Smooth muscle cell (in vitro differentiated cells): ENCODE data around the gene ELN. TPM values are rescaled to one million over a fixed set of nuclear protein-coding genes. Genes with fewer than 3 reads are reported as not detected.

ENCODE experiments used
- DNase-seq: peaks from one replicate; lab custom pipeline; 2025; ENCODE audit not compliant: unreplicated experiment; lab: John Stamatoyannopoulos, UW
- H2AFZ ChIP-seq: fragments of 200-600 bp; sonication (generic); 2 replicates; pipeline ENCODE4 v1.6.0; 2016; ENCODE audit warnings: antibody characterized with exemption, low read depth, mild to moderate bottlenecking
- H3F3A ChIP-seq: fragments of 200-600 bp; sonication (generic); 2 replicates; pipeline ENCODE4 v1.6.0; 2017; ENCODE audit warnings: antibody characterized with exemption, low read depth
- H3K27ac ChIP-seq: fragments of 200-600 bp; sonication (generic); 2 replicates; pipeline ENCODE4 v1.5.1; 2016; ENCODE audit warnings: low read depth, mild to moderate bottlenecking
- H3K27me3 ChIP-seq: fragments of 200-600 bp; sonication (generic); 2 replicates; pipeline ENCODE4 v1.6.1; 2016; ENCODE audit warnings: low read depth, mild to moderate bottlenecking
- H3K36me3 ChIP-seq: fragments of 200-600 bp; sonication (generic); 2 replicates; pipeline ENCODE4 v1.5.1; 2016; ENCODE audit warnings: low read depth
- H3K4me1 ChIP-seq: fragments of 200-600 bp; sonication (generic); 2 replicates; pipeline ENCODE4 v1.5.1; 2016; ENCODE audit warnings: low read depth
- H3K4me2 ChIP-seq: fragments of 200-600 bp; sonication (generic); 2 replicates; pipeline ENCODE4 v1.6.0; 2016; ENCODE audit warnings: mild to moderate bottlenecking
- H3K4me3 ChIP-seq: fragments of 200-600 bp; sonication (generic); 2 replicates; pipeline ENCODE4 v1.5.1; 2016; ENCODE audit warnings: mild to moderate bottlenecking
- H3K79me2 ChIP-seq: fragments of 200-600 bp; sonication (generic); 2 replicates; pipeline ENCODE4 v1.6.0; 2016; ENCODE audit warnings: low read depth, mild to moderate bottlenecking
- H3K9ac ChIP-seq: fragments of 200-600 bp; sonication (generic); 2 replicates; pipeline ENCODE4 v1.6.0; 2016; ENCODE audit warnings: low read depth
- H3K9me3 ChIP-seq: fragments of 200-600 bp; sonication (generic); replicated peaks from 2 replicates; pipeline ENCODE4 v1.5.1; 2016; ENCODE audit warnings: low read depth
- H4K20me1 ChIP-seq: fragments of 200-600 bp; sonication (generic); 2 replicates; pipeline ENCODE4 v1.6.0; 2016; ENCODE audit warnings: low read depth
- WGBS: methylation state at CpG from one replicate; pipeline ENCODE4 v1.1.7; 2016; ENCODE audit warnings: low lambda C conversion rate; 5-methylcytosine and 5-hydroxymethylcytosine counted together
- polyA plus RNA-seq: library from polyadenylated mRNA; unstranded; fragments of >200 nt; fragmentation: Nextera tagmentation; extraction: Ambion mirVana; gene quantifications from 2 replicates; pipeline ENCODE4 v1.2.1, GENCODE V29; 2016
- total RNA-seq: library from RNA; depleted of rRNA; stranded (reverse); fragments of >200 nt; gene quantifications from 2 replicates; pipeline ENCODE4 v1.2.3, GENCODE V29; 2014
- TF ChIP-seq, protein P1 (sequence below): fragments of 200-600 bp; sonication (generic); IDR thresholded peaks from 2 replicates; pipeline ENCODE4 v1.5.1; 2017; ENCODE audit warnings: borderline replicate concordance, mild to moderate bottlenecking, antibody characterized with exemption; ENCODE audit not compliant: insufficient read depth, poor library complexity, severe bottlenecking

The ELN gene
- total and polyA plus RNA-seq, 2 experiments from 2014 or later = 0.13 TPM; not detected in 1

DNA sequence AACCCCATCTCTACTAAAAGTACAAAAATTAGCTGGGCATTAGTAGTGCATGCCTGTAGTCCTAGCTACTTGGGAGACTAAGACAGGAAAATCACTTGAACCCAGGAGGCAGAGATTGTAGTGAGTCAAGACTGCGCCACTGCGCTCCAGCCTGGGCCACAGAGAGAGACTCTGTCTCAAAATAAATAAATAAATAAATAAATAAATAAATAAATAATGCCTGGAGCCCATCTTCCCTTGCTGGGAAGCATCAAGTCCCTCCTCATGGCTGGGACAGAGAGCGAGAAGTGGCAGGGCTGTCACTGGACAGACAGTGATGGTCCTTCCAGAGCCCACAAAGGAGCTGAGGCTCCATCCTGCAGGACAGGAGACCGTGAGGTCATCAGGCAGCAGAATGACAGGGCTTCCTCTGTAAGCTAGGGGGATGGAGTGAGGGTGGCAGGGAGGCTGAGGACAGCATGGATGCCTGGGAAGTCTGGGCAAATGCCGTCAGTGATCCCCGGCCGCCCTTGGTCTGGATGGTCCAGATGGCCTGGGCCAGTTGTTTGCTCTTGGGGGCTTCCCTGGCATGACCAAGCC lies 36.4 kb upstream of the ELN start:
- H3K9ac ChIP-seq = no peak overlapping the region
- no peak overlapping the region for H3K4me3 ChIP-seq
- H3K79me2 ChIP-seq = no peaks in the 10 kb centered on the region
- TF ChIP-seq, protein P1, sequence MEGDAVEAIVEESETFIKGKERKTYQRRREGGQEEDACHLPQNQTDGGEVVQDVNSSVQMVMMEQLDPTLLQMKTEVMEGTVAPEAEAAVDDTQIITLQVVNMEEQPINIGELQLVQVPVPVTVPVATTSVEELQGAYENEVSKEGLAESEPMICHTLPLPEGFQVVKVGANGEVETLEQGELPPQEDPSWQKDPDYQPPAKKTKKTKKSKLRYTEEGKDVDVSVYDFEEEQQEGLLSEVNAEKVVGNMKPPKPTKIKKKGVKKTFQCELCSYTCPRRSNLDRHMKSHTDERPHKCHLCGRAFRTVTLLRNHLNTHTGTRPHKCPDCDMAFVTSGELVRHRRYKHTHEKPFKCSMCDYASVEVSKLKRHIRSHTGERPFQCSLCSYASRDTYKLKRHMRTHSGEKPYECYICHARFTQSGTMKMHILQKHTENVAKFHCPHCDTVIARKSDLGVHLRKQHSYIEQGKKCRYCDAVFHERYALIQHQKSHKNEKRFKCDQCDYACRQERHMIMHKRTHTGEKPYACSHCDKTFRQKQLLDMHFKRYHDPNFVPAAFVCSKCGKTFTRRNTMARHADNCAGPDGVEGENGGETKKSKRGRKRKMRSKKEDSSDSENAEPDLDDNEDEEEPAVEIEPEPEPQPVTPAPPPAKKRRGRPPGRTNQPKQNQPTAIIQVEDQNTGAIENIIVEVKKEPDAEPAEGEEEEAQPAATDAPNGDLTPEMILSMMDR = no peak
- H3K4me2 ChIP-seq = no peak overlapping the region
- no peak overlapping the region for H3K27ac ChIP-seq
- H3F3A ChIP-seq = no peaks in the 10 kb centered on the region
- no peak for DNase-seq
- WGBS = 96% methylated on average over 7 of the region's 7 CpGs
- H4K20me1 ChIP-seq = no peaks in the 10 kb centered on the region
- H3K27me3 ChIP-seq = no peaks in the 10 kb centered on the region
- no peaks in the 10 kb centered on the region for H3K4me1 ChIP-seq
- H2AFZ ChIP-seq = no peak overlapping the region
- H3K36me3 ChIP-seq = no peaks in the 10 kb centered on the region
- H3K9me3 ChIP-seq = no peaks in the 10 kb centered on the region

DNA sequence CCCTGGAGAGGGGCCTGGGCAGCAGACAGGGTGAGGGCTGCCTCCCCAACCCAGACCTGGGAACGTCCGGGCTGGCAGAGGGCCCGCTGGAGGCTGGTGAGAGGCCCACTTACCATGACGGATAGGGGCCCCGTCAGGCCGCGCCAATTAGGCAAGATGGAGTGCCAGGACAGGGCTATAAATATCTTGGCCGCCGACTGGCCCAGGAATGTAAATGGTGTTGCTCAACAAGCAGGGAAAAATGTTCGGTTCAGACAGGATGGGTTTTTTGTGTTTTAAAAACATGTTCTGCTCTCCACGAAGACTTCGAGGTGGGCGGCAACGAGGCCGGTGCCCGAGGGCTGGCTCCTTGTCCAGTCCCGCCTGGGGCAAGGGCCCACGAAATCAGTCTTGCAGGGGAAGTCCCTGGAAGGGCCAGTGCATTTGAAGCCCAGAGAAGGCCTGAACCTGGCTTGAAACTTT lies 35.8 kb upstream of the ELN start:
- no peak overlapping the region for H3K4me3 ChIP-seq
- no peak overlapping the region for H3K9ac ChIP-seq
- H3K79me2 ChIP-seq = no peaks in the 10 kb centered on the region
- no peaks in the 10 kb centered on the region for H3K27me3 ChIP-seq
- no peak overlapping the region for H3K4me2 ChIP-seq
- no peak overlapping the region for H3K27ac ChIP-seq
- no peaks in the 10 kb centered on the region for H3K9me3 ChIP-seq
- no peaks in the 10 kb centered on the region for H3K4me1 ChIP-seq
- no peaks in the 10 kb centered on the region for H3F3A ChIP-seq
- no peak for DNase-seq
- H3K36me3 ChIP-seq = no peaks in the 10 kb centered on the region
- TF ChIP-seq, protein P1 = no peak
- WGBS = 55% methylated on average over 18 of the region's 18 CpGs
- no peak overlapping the region for H2AFZ ChIP-seq
- H4K20me1 ChIP-seq = no peaks in the 10 kb centered on the region

DNA sequence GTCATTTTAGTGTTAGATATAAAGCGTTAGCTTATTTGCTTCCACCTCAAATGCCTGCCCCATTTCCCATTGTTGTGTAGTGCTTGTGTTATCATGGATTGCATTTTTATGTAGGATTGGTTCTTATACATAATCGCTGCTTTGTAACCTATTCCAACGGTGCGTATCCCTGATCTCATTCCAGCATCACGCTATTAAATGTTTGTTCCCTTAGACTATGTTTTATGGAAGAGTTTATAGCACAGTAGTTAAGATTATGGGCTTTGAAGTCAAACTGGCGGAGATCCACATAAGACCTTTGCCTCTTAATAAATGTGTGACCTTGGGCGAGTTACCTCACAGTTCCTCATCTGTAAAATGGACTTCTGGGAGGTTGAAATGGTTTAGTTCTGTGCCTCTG lies 34.0 kb upstream of the ELN start:
- no peaks in the 10 kb centered on the region for H3K36me3 ChIP-seq
- TF ChIP-seq, protein P1 = no peak
- no peaks in the 10 kb centered on the region for H3F3A ChIP-seq
- no peak overlapping the region for H3K27ac ChIP-seq
- no peak overlapping the region for H3K4me2 ChIP-seq
- no peaks in the 10 kb centered on the region for H3K9me3 ChIP-seq
- H3K4me1 ChIP-seq = no peaks in the 10 kb centered on the region
- H4K20me1 ChIP-seq = no peaks in the 10 kb centered on the region
- no peaks in the 10 kb centered on the region for H3K27me3 ChIP-seq
- no peaks in the 10 kb centered on the region for H3K79me2 ChIP-seq
- H2AFZ ChIP-seq = no peak overlapping the region
- H3K4me3 ChIP-seq = no peak overlapping the region
- whole genome bisulfite sequencing = 85% methylated on average over 7 of the region's 7 CpGs
- H3K9ac ChIP-seq = no peak overlapping the region
- no peak for DNase-seq

DNA sequence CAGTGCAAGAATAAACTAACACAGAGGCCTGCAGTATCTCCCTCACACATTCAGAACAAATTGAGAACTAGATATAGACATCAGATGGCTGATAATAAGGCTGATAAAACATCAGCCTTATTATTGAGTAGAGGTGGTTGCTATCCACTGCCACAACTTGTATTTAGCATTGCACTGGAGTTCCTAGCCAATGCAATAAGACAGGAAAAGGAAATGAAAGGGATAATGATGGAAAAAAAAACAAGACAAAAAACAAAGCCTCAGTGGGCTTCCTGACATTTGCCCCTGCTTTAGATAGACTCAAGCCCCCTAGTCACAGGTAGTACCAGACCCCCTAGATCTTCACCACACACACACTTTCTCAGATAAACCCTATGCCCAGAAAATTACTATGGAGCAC lies 33.2 kb upstream of the ELN start:
- Histone ChIP-seq H3K4me2 (no peak overlapping the region), H3K9ac (no peak overlapping the region), H4K20me1 (no peaks in the 10 kb centered on the region), H3K4me3 (no peak overlapping the region), H3K79me2 (no peaks in the 10 kb centered on the region), H3K4me1 (no peaks in the 10 kb centered on the region), H3K9me3 (no peaks in the 10 kb centered on the region), H2AFZ (no peak overlapping the region), H3K36me3 (no peaks in the 10 kb centered on the region), H3K27ac (no peak overlapping the region), H3K27me3 (no peaks in the 10 kb centered on the region), H3F3A (no peaks in the 10 kb centered on the region)
- TF ChIP-seq, protein P1 = no peak
- no peak for DNase-seq
